Brain microvascular endothelial cell (primary cell): ENCODE results near the gene OR2G2.

Source experiments
- DNase-seq: peaks from one replicate; pipeline ENCODE4 v3.0.0-alpha.2; 2020
- H3K27ac ChIP-seq: fragments of 250-450 bp; sonication (Bioruptor Pico); 2 replicates; pipeline ENCODE4 v1.5.1; 2020; ENCODE audit warnings: mild to moderate bottlenecking, moderate library complexity
- H3K27me3 ChIP-seq: fragments of 250-450 bp; sonication (Bioruptor Pico); replicated peaks from 2 replicates; pipeline ENCODE4 v1.5.1; 2020; ENCODE audit warnings: mild to moderate bottlenecking
- H3K36me3 ChIP-seq: fragments of 250-450 bp; sonication (Bioruptor Pico); replicated peaks from 2 replicates; pipeline ENCODE4 v1.5.1; 2020; ENCODE audit warnings: mild to moderate bottlenecking
- H3K4me3 ChIP-seq: 2 replicates; pipeline ENCODE4 v1.5.1; 2011; ENCODE audit warnings: low read depth, mild to moderate bottlenecking, control low read depth, low read length, moderate library complexity
- CTCF ChIP-seq: IDR thresholded peaks from 2 replicates; pipeline ENCODE4 v1.5.1; 2011; ENCODE audit warnings: low read depth, mild to moderate bottlenecking, moderate library complexity, low read length, control low read depth, inconsistent platforms; ENCODE audit errors: missing control alignments
- in situ Hi-C: cut with HindIII; loops from 2 replicates; pipeline ENCODE4 v1.10.0; 2017; ENCODE audit warnings: low sequenced_read_pairs, low pct_ligation_motif_present

The OR2G2 gene

GRCh38 chr1:247574236-247574635, 13.9 kb upstream of the OR2G2 start:
- DNase-seq = no peak
- in situ Hi-C loops = no loop called here

DNA sequence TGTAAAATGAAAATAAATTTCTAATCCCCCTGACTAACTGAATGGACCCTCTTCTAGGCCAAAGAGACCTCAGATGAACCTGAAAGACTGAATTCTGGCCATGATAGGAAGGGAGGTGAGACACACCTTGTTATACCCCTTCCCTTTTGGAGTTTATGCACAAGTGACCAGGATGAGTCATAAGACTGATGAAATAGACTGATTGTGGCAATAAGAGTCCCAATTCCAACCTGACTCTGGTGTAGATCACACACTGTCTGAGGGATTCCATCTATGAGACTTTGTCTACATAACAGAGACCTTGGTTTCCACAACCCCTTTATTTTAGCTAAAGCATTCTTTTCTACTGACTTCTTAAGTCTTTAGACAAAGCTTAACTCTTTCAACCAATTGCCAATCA, 13.5 kb upstream of the OR2G2 start:
- no peak for TF ChIP-seq CTCF
- Histone ChIP-seq H3K36me3 (no peaks in the 10 kb centered on the region), H3K27ac (no peak overlapping the region), H3K4me3 (no peak overlapping the region), H3K27me3 (no peaks in the 10 kb centered on the region)
- DNase-seq = no peak
- in situ Hi-C loops = no loop called here

More at GRCh38 chr1:247574236-247574635, 13.9 kb upstream of the OR2G2 start:
- H3K4me3 ChIP-seq = no peak overlapping the region
- no peak overlapping the region for H3K27ac ChIP-seq
- no peak for TF ChIP-seq CTCF
- H3K27me3 ChIP-seq = no peaks in the 10 kb centered on the region
- H3K36me3 ChIP-seq = no peaks in the 10 kb centered on the region

- in situ Hi-C loops = no loop called here
- no peak for DNase-seq
- H3K36me3 ChIP-seq = no peaks in the 10 kb centered on the region
Observed at GRCh38 chr1:247576514-247576913, 11.6 kb upstream of the OR2G2 start.

DNA sequence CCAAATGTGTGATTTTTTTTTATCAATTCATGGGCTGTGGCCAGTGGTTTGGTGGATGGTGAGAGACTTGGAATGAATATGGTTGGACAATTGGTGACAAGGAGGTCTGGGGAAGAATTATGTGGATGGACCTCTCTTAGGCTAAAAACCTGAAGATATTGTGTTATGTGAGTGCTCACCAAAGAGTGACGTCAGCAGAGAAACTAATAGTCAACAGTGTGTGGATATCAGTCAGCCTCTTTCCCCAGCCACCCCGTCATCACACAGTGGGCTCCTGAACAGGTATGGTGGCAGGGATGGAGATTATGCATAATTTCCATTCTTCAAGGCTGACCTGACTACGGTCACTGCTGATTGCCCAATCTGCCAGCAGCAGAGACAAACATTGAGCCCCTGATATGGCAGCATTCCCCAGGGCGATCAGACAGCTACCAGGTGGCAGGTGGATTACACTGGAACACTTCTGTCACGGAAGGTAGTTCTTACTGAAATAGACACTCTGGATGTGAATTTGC, 9.2 kb upstream of the OR2G2 start:
- no peak overlapping the region for H3K27ac ChIP-seq
- in situ Hi-C loops = no loop called here

More at GRCh38 chr1:247576514-247576913, 11.6 kb upstream of the OR2G2 start:
- Histone ChIP-seq H3K27me3 (no peaks in the 10 kb centered on the region), H3K27ac (no peak overlapping the region), H3K4me3 (no peak overlapping the region)
- TF ChIP-seq CTCF = no peak

GRCh38 chr1:247605286-247605685, 17.1 kb downstream of the OR2G2 start, which contains the start of gene OR2G3:
TSS of gene OR2G3 (plus strand) at chr1:247605586. CDS start at chr1:247605586, 0 bp downstream.
- Histone ChIP-seq H3K27ac (no peak within 1 kb of the TSS), H3K27me3 (no peaks in the 10 kb centered on the region), H3K4me3 (no peak within 1 kb of the TSS), H3K36me3 (no peaks in the 10 kb centered on the region)
- no peak for DNase-seq
- in situ Hi-C loops = no loop called here
- TF ChIP-seq CTCF = no peak

More for the DNA sequence above, 9.2 kb upstream of the OR2G2 start:
- no peak for TF ChIP-seq CTCF
- H3K36me3 ChIP-seq = no peaks in the 10 kb centered on the region
- H3K27me3 ChIP-seq = no peaks in the 10 kb centered on the region
- H3K4me3 ChIP-seq = no peak overlapping the region
- DNase-seq = no peak

- Histone ChIP-seq H3K4me3 (no peak overlapping the region), H3K27ac (no peak overlapping the region), H3K27me3 (no peaks in the 10 kb centered on the region), H3K36me3 (no peaks in the 10 kb centered on the region)
- no peak for TF ChIP-seq CTCF
- in situ Hi-C loops = no loop called here
- DNase-seq = no peak
Observed at GRCh38 chr1:247613405-247613804, 25.2 kb downstream of the OR2G2 start.
